NT2/D1 (cell line): ENCODE measurements around the gene OCIAD2.

Source experiments
- YY1 ChIP-seq: IDR thresholded peaks from 2 replicates; pipeline ENCODE4 v1.6.1; 2011; ENCODE audit not compliant: insufficient read length, insufficient read depth
- ZNF274 ChIP-seq: IDR thresholded peaks from 2 replicates; pipeline ENCODE4 v1.6.1; 2011; ENCODE audit warnings: mild to moderate bottlenecking, low read depth, low read length

GRCh38 chr4:48944756-48945241, 38.2 kb upstream of the OCIAD2 start:
- no peak for TF ChIP-seq ZNF274
- no peak for TF ChIP-seq YY1
